IMR-90 (cell line): ENCODE results near the gene ERCC4. TPM values are rescaled to one million over a fixed set of nuclear protein-coding genes. Genes with fewer than 3 reads are reported as not detected.

Experiments
- ATAC-seq: fragments of 200-7000 bp; cut with Tn5 transposase; 2 replicates; pipeline ENCODE4 v1.9.1; 2020; ENCODE audit warnings: low read depth, mild to moderate bottlenecking, moderate library complexity
- BruUV-seq: library from RNA; stranded (reverse); fragments of 400-500 nt; replicated peaks from 2 replicates; lab custom pipeline; 2021; lab: Mats Ljungman, UMichigan
- CTCF ChIA-PET: fragments of 300-600 bp; formaldehyde crosslinking; extraction: SDS; loops from one replicate; lab custom pipeline; 2021; ENCODE audit warnings: antibody characterized with exemption; lab: Yijun Ruan, JAX
- POLR2A ChIA-PET: fragments of 300-600 bp; sonication (Branson Sonifier 250); formaldehyde crosslinking; loops from one replicate; lab custom pipeline; 2022; ENCODE audit warnings: antibody characterized with exemption; ENCODE audit not compliant: unreplicated experiment; lab: Charles Lee
- DNase-seq: peaks from one replicate; pipeline ENCODE4 v3.0.0; 2013
- H2AFZ ChIP-seq: replicated peaks from 2 replicates; pipeline ENCODE3; 2013; ENCODE audit warnings: low read length, mild to moderate bottlenecking; ENCODE audit not compliant: poor library complexity
- H2AK5ac ChIP-seq: 2 replicates; pipeline ENCODE4 v1.6.1; 2013; ENCODE audit warnings: low read depth, low read length, inconsistent platforms
- H2AK9ac ChIP-seq: replicated peaks from 2 replicates; pipeline ENCODE3; 2013; ENCODE audit warnings: mild to moderate bottlenecking, low read depth, low read length, moderate library complexity; ENCODE audit not compliant: poor library complexity
- H2BK120ac ChIP-seq: 2 replicates; pipeline ENCODE4 v1.6.1; 2013; ENCODE audit warnings: low read depth, low read length, inconsistent platforms
- H2BK15ac ChIP-seq: 3 replicates; pipeline ENCODE4 v1.6.1; 2013; ENCODE audit warnings: low read depth, low read length, inconsistent platforms
- H2BK20ac ChIP-seq: 2 replicates; pipeline ENCODE4 v1.6.1; 2013; ENCODE audit warnings: low read depth, mild to moderate bottlenecking, inconsistent platforms, low read length, moderate library complexity
- H2BK5ac ChIP-seq: 2 replicates; pipeline ENCODE4 v1.6.1; 2013; ENCODE audit warnings: mild to moderate bottlenecking, low read depth, low read length, inconsistent platforms; ENCODE audit not compliant: poor library complexity, severe bottlenecking
- H3K14ac ChIP-seq: replicated peaks from 2 replicates; pipeline ENCODE4 v1.6.1; 2013; ENCODE audit warnings: low read depth, low read length, inconsistent platforms
- H3K18ac ChIP-seq: 2 replicates; pipeline ENCODE4 v1.6.1; 2013; ENCODE audit warnings: low read depth, low read length, control low read depth
- H3K23ac ChIP-seq: 2 replicates; pipeline ENCODE4 v1.6.1; 2013; ENCODE audit warnings: low read depth, low read length, inconsistent platforms
- H3K27ac ChIP-seq: 2 replicates; pipeline ENCODE4 v1.5.1; 2013; ENCODE audit warnings: mild to moderate bottlenecking, control low read depth, low read length; ENCODE audit not compliant: insufficient read depth
- H3K27me3 ChIP-seq: 2 replicates; pipeline ENCODE4 v1.6.1; 2013; ENCODE audit warnings: low read length; ENCODE audit not compliant: control insufficient read depth, insufficient read depth
- H3K36me3 ChIP-seq: 2 replicates; pipeline ENCODE4 v1.6.1; 2013; ENCODE audit warnings: low read length, mixed read lengths; ENCODE audit not compliant: control insufficient read depth, insufficient read depth
- H3K4ac ChIP-seq: 2 replicates; pipeline ENCODE4 v1.6.1; 2013; ENCODE audit warnings: low read depth, low read length, inconsistent platforms
- H3K4me1 ChIP-seq: 2 replicates; pipeline ENCODE4 v1.6.1; 2013; ENCODE audit warnings: low read length, mixed read lengths; ENCODE audit not compliant: control insufficient read depth, insufficient read depth
- H3K4me2 ChIP-seq: 2 replicates; pipeline ENCODE4 v1.6.1; 2013; ENCODE audit warnings: low read depth, mild to moderate bottlenecking, control low read depth, low read length, moderate library complexity
- H3K4me3 ChIP-seq: 2 replicates; pipeline ENCODE4 v1.5.1; 2013; ENCODE audit warnings: low read depth, mild to moderate bottlenecking, control low read depth, low read length, moderate library complexity; ENCODE audit not compliant: insufficient read depth
- H3K56ac ChIP-seq: 2 replicates; pipeline ENCODE4 v1.6.1; 2013; ENCODE audit warnings: low read length, inconsistent platforms; ENCODE audit not compliant: insufficient read depth; ENCODE audit errors: extremely low read depth
- H3K79me1 ChIP-seq, 2 experiments: 2 replicates each; pipeline ENCODE4 v1.6.1; 2013; ENCODE audit warnings: low read length in 2 of 2, inconsistent platforms in 1 of 2, low read depth in 1 of 2
- H3K9ac ChIP-seq: 2 replicates; pipeline ENCODE4 v1.6.1; 2013; ENCODE audit warnings: low read depth, low read length, control low read depth
- H3K9me1 ChIP-seq: 2 replicates; pipeline ENCODE4 v1.6.1; 2013; ENCODE audit warnings: low read length, inconsistent platforms; ENCODE audit not compliant: insufficient read depth
- H3K9me3 ChIP-seq: 2 replicates; pipeline ENCODE4 v1.6.1; 2013; ENCODE audit warnings: low read length; ENCODE audit not compliant: control insufficient read depth, insufficient read depth
- H4K20me1 ChIP-seq: 2 replicates; pipeline ENCODE4 v1.6.1; 2013; ENCODE audit warnings: low read length, inconsistent platforms; ENCODE audit not compliant: insufficient read depth
- H4K5ac ChIP-seq: 2 replicates; pipeline ENCODE4 v1.6.1; 2013; ENCODE audit warnings: mild to moderate bottlenecking, low read depth, low read length, control low read depth
- H4K8ac ChIP-seq, 2 experiments: 2 replicates each; pipeline ENCODE4 v1.6.1; 2013; ENCODE audit warnings: low read depth in 2 of 2, low read length in 2 of 2, control low read depth in 1 of 2, inconsistent platforms in 1 of 2
- H4K91ac ChIP-seq: 2 replicates; pipeline ENCODE4 v1.6.1; 2013; ENCODE audit warnings: low read depth, low read length, inconsistent platforms; ENCODE audit not compliant: insufficient read depth
- BHLHE40 ChIP-seq: fragments of 150-350 bp; IDR thresholded peaks from 2 replicates; pipeline ENCODE4 v1.6.1; 2016; ENCODE audit warnings: mild to moderate bottlenecking, low read depth, low read length
- CTCF ChIP-seq: conservative IDR thresholded peaks from 2 replicates; pipeline ENCODE4 v1.5.1; 2012; ENCODE audit warnings: mild to moderate bottlenecking, low read depth, low read length, improper control_type of control experiment
- WGBS, 2 experiments: methylation state at CpG; one replicate each; pipeline versions ENCODE4 v1.1.5 to v1.1.7; 2013; ENCODE audit warnings: missing lambda C conversion rate in 2 of 2; ENCODE audit not compliant: insufficient read length in 1 of 2; ENCODE audit errors: extremely low coverage in 2 of 2; 5-methylcytosine and 5-hydroxymethylcytosine counted together
- dilution Hi-C: fragments of 300-500 bp; cut with HindIII; formaldehyde crosslinking; loops from one replicate; pipeline ENCODE4 v1.14.3; 2018; ENCODE audit warnings: low sequenced_read_pairs; ENCODE audit not compliant: unreplicated experiment
- in situ Hi-C: fragments of 300-500 bp; cut with MboI; formaldehyde crosslinking; loops from 3 replicates; pipeline ENCODE4 v1.14.3; 2019; ENCODE audit warnings: low sequenced_read_pairs, inconsistent platforms, mixed read lengths
- intact Hi-C: fragments of 100-400 bp; cut with micrococcal nuclease; formaldehyde crosslinking; loops from 2 replicates; pipeline ENCODE4 v1.10.0; 2022
- polyA plus RNA-seq, 3 experiments: library from polyadenylated mRNA; depleted of rRNA; stranded (reverse); fragments of >200 nt; gene quantifications; 2 replicates each; pipeline ENCODE4 v1.2.3, GENCODE V29; 2012; ENCODE audit warnings: low replicate concordance in 1 of 3
- total RNA-seq: library from RNA; depleted of rRNA; stranded (reverse); fragments of >200 nt; gene quantifications from 2 replicates; pipeline ENCODE4 v1.2.3, GENCODE V29; 2012

Gene ERCC4
- total and polyA plus RNA-seq, 2 of the 4 experiments (the other 2 are of a cell fraction), result 2.9 to 19.2 TPM

GRCh38 chr16:13896543-13897182 is 23.3 kb upstream of the ERCC4 start:
- no peak overlapping the region for H2AK9ac ChIP-seq
- POLR2A ChIA-PET, result no interaction called here
- H2AFZ ChIP-seq, result no peak overlapping the region
- H2AK5ac ChIP-seq, result no peak overlapping the region
- no peak overlapping the region for H3K18ac ChIP-seq
- no peak overlapping the region for H4K5ac ChIP-seq
- H4K8ac ChIP-seq, result no peak overlapping the region
- BruUV-seq, result no TSS peak
- no peak overlapping the region for H2BK15ac ChIP-seq
- H2BK120ac ChIP-seq, result no peak overlapping the region
- H3K56ac ChIP-seq, result no peak overlapping the region
- no peak overlapping the region for H3K4me3 ChIP-seq
- no peak overlapping the region for H2BK5ac ChIP-seq
- no peak overlapping the region for H3K4me2 ChIP-seq
- H3K23ac ChIP-seq, result no peak overlapping the region
- H4K91ac ChIP-seq, result no peak overlapping the region
- ATAC-seq (no peak), DNase-seq (peak; percentile 6)
- H3K27ac ChIP-seq, result no peak overlapping the region
- H3K4ac ChIP-seq, result no peak overlapping the region
- H3K79me1 ChIP-seq, result no peaks in the 10 kb centered on the region
- WGBS, 2 experiments, result 20% methylated on average over 1 of the region's 4 CpGs; no CpG with 5 or more reads in 1 of the 2 experiments
- dilution Hi-C loops (no loop called here), in situ Hi-C loops (loop anchor here (25.0 kb wide), 1 partner anchor 1434 kb away; no protein-coding TSS in a partner anchor), intact Hi-C loops (no loop called here)
- H3K9me1 ChIP-seq, result no peaks in the 10 kb centered on the region; the same call in 1 of the 2 replicates
- H2BK20ac ChIP-seq, result no peak overlapping the region
- no peaks in the 10 kb centered on the region; the same call in 1 of the 2 replicates for H3K27me3 ChIP-seq
- TF ChIP-seq BHLHE40, result no peak
- peak; percentile 21; the same call in 1 of the 2 replicates for TF ChIP-seq CTCF
- H3K9ac ChIP-seq, result no peak overlapping the region
- no peaks in the 10 kb centered on the region for H3K36me3 ChIP-seq
- H3K4me1 ChIP-seq, result no peaks in the 10 kb centered on the region
- no peak overlapping the region for H3K14ac ChIP-seq
- no peaks in the 10 kb centered on the region for H4K20me1 ChIP-seq
- no peaks in the 10 kb centered on the region for H3K9me3 ChIP-seq
- CTCF ChIA-PET, result no interaction called here
